NCI-H146 (cell line): Measurements from ENCODE around the gene ZER1.
"Not testable (repeated sequence)": the region's sequence is repeated elsewhere in the genome, so short reads cannot be mapped to it uniquely, and the experiment has no call there.

Experiments
- DNase-seq: peaks from one replicate; lab custom pipeline; 2025; lab: John Stamatoyannopoulos, UW

Gene ZER1

GRCh38 chr9:128787659-128788058 lies 15.9 kb upstream of the ZER1 start:
- DNase-seq, result peak; percentile 6

GRCh38 chr9:128786681-128787601 lies 15.2 kb upstream of the ZER1 start, which contains the start of gene TBC1D13:
TBC1D13 (plus strand) TSS chr9:128787253; CDS start chr9:128787354, 101 bp downstream.
- peak; percentile 72 for DNase-seq

DNA sequence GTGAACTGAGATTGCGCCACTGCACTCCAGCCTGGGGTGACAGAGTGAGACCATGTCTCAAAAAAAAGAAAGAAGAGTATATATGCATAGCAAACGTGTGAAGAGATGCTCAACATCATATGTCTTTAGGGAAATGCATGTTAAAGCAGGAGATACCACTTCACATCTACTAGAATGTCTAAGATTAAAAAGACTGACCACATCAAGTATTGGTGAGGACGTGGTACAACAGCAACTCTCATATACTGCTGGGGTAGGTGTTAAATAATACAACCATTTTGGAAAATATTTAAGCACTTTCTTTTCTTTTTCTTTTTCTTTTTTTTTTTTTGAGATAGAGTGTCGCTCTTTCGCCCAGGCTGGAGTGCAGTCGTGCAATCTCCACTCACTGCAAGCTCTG lies 13.7 kb upstream of the ZER1 start:
- DNase-seq, result no peak

- no peak for DNase-seq
These were observed 10.9 kb upstream of the ZER1 start for GRCh38 chr9:128782669-128783068.

DNA sequence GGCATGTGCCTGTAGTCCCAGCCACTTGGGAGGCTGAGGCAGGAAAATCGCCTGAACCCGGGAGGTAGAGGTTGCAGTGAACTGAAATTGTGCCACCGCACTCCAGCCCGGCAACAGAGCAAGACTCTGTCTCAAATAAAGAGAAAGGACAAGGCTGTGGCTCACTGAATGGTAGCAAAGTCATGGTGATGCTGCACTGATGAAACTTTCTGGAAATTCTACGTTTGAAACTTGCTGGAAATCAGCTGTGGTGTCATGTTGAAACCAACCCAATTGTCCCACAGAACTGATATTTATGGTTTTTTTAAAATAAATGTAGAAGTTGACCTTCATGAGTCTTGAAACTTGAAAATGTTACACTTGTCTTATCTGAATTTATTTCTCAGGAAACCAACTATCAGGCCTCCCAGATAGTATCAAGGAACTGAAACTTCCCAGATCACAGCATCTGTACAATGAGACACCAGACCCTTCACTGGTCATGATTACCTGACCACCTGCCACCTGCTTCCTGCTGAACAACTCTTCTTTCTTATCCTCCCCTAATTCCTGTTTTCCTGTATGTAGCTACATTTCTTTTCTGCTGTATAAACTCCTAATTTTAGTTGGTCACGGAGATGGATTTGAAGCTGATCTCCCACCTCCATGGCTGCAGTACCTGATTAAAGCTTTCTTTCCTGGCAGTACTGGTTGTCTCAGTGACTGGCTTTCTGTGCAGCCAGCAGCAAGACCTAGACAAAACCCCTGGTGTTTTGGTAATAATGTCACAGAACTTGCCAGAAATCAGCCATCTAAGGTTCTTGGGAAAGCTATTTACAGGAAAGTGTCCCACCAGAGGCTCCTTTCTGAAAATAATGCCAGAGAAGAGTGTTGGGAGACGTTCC lies 9.7 kb upstream of the ZER1 start:
- no peak for DNase-seq

GRCh38 chr9:128780093-128780492 lies 8.4 kb upstream of the ZER1 start:
- DNase-seq, result not testable (repeated sequence)

- no peak for DNase-seq
These were observed 3.1 kb upstream of the ZER1 start for GRCh38 chr9:128774804-128775203.

DNA sequence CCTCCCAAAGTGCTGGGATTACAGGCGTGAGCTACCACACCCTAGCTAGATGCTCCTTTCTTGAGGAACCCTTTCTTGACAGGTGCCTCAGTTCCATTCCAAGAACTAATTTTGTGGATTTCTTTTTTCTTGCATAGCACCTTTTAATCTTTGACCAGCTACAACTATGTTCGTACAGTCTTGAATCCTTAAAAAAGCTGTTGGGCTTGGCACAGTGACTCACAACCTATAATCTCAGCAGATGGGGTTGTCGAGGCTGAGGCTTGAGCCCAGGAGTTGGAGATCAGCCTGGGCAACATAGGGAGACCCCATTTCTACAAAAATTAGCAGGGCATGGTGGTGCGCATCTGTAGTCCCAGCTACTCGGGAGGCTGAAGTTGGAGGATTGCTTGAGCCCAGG lies 1.3 kb upstream of the ZER1 start:
- no peak for DNase-seq

DNA sequence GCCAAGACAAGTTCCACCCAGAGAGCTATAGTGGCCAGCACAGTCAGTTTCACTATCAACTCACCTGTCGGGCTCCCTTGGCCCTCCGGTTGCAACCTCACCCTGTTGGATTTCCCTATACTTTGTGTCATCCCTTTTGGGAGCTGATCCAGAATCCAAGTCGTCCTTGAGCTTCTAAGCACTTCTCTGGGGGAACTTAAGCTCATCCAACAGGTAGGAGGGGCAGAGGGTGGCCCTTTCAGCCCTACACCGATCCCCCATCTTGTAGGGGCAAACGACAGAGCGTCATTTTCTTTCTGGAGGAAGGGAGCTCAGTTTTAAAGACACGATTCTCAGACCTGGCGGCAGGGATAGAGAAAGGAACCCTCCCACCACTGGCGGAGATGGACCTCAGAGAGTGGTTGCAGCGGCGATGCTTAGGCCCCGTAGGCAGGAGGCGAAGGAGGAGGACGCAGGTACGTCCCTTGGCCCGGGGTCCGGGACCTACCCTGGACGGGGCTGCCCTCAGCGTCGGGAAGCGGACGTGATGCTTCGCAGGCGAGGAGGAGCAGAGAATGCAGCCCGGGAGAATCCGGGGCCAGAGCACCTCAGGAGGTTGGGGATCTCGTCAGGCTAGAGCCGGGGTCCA lies 519 bp downstream of the ZER1 start:
- DNase-seq, result peak; percentile 37

- DNase-seq, result no peak
These were observed 1.3 kb downstream of the ZER1 start for GRCh38 chr9:128770286-128771030.

DNA sequence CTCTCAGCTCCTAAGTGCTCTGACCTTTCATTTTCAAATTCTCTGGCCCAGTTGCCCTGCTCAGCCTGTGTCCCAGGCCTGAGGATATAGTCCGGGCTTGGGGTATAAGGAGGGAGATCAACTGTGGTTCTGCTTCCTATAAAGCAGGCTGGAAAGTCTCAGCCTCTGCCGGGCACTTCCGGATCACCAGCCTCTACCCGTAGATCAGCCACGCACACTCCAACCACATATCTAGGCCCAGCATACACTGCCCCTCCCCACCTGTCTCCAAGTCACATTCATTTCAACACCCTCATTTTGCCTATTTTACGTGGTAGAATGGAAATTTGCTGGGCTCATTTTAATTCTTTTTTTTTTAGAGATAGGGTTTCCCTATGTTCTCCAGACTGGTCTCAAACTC lies 3.1 kb downstream of the ZER1 start:
- no peak for DNase-seq

DNA sequence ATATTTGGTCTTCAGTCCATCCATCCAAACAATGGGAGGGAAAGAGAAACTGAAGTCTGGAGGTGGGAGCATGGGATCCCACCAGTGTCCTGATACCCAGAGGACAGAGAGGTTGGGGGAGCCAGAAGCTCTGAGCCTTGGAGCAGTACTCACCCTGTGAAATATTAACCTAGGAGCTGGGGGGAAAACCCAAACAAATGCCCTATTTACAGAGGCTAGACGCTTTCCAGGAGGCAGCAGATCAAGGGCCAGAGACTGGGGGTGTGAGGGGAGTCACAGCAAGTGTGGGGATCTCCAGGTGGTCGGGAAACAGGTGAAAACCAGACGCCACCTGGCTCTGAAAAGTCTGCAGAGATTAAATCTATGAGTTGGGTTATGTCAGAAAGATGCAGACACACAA lies 6.2 kb downstream of the ZER1 start:
- DNase-seq, result no peak

- DNase-seq, result no peak
These were observed 7.4 kb downstream of the ZER1 start for GRCh38 chr9:128764361-128764760.

GRCh38 chr9:128762671-128763449 lies 8.9 kb downstream of the ZER1 start:
- DNase-seq, result no peak

DNA sequence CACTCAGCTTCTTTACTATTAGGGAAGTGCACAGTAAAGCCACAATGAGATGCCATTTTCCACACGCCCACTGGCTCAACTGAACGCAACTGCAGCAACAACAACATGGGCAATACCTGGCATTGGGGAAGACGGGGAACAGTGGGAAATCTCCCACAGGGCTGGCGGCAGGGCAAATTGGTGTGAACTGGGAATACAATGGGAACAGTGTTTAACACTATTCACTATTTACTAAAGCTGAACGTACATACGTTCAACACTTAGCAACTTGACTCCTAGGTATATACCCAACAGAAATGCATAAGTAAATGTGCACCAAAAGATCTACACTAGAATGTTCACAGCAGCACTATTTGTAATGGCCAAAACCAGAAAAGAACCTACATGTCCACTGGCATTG lies 14.1 kb downstream of the ZER1 start:
- DNase-seq, result no peak

DNA sequence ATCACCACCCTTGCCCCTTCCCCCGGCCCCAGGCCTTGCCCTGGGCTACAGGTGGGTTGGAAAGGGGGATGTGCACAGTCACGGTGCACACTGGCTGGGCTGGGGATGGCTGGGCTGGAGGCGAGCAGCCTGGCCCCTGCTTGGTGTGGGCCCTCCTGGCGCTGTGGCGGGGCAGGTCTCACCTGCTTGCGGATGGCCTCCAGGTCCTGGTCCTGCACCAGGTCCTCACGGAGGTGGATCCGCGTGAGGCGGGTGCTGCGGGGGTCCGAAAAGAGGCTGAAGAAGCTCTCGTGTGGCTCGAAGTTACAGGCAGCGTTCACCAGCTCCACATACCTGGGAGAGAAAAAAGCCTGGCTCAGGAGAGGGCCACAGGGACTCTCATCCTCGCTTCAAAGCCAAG lies 18.1 kb downstream of the ZER1 start:
- DNase-seq, result no peak

- DNase-seq, result no peak
These were observed 20.7 kb downstream of the ZER1 start for GRCh38 chr9:128750926-128751595.

DNA sequence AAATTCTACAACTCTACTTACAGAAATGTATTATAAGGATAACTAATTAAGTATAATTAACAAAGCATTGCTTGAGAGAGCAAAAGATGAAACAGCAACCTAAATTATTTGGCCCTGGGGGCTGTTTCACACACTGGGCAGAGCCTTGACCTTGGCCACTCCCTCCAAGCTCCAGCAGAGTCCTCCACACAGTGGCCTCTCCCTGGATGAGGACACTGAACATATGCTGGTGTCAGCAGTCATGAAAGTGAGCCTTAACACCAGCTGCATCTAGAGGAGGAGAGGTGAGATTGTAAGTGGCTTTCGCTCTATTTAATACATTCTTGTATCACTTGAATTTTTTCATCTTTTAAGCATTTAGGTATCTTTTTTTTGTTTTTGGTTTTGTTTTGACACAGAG lies 24.5 kb downstream of the ZER1 start:
- no peak for DNase-seq

- DNase-seq, result no peak
These were observed 28.3 kb downstream of the ZER1 start for GRCh38 chr9:128743421-128743820.

GRCh38 chr9:128742401-128742800 lies 29.3 kb downstream of the ZER1 start:
- no peak for DNase-seq
